ENCODE results near the gene SMIM10.
"Not testable (repeated sequence)": the region's sequence is repeated elsewhere in the genome, so short reads cannot be mapped to it uniquely, and the experiment has no call there.

SMIM10 gene

DNA sequence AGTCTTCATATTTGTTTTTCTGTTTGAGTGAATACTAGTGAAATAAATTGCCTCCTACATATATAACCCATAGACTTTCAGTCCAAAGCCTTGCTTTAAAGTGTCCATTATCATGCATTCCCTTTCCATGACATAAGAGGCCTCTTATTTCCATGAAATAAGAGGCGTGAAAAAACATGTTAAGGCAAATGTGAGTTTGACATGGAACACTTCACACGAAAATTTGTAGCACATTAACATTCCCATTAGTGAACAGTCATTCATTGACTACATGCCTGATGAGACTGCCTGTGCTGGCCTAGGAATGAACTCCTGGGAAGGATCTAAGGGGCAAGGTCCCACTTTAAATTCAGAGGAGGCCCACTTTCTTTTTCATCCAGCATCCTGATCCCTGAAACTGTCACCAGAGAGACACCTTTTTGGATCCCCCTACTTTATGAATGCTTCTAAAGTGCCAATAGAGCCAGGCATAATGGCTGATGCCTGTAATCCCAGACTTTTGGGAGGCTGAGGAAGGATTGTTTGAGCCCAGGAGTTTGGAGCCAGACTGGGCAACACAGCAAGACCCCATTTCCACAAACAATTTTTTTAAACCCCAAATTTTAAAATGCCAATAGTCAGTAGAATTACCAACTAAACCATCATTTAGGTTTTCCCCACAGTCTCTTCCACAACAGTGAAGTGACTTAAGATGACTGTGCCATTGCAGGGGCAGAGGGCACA is 24.9 kb downstream of the SMIM10 start:
- no peak for DNase-seq

DNA sequence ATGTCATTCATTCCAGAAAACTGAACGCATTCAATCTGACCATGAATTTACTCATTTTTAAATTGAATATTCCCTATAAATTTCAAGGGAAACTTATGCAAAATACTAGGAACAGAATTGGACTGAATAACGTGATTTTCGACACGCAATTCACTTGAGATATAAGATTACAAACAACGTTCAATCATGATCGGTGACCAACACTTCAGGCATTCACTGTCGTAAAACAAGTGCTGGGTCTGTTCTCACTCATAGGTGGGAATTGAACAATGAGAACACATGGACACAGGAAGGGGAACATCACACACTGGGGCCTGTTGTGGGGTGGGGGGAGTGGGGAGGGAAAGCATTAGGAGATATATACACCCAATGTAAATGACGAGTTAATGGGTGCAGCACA is 29.1 kb downstream of the SMIM10 start:
- DNase-seq: not testable (repeated sequence)

- not testable (repeated sequence) for DNase-seq
Observed at GRCh38 chrX:135023791-135024190, 33.0 kb downstream of the SMIM10 start.

- DNase-seq: no peak
Observed at GRCh38 chrX:135024526-135024925, 33.7 kb downstream of the SMIM10 start.

DNA sequence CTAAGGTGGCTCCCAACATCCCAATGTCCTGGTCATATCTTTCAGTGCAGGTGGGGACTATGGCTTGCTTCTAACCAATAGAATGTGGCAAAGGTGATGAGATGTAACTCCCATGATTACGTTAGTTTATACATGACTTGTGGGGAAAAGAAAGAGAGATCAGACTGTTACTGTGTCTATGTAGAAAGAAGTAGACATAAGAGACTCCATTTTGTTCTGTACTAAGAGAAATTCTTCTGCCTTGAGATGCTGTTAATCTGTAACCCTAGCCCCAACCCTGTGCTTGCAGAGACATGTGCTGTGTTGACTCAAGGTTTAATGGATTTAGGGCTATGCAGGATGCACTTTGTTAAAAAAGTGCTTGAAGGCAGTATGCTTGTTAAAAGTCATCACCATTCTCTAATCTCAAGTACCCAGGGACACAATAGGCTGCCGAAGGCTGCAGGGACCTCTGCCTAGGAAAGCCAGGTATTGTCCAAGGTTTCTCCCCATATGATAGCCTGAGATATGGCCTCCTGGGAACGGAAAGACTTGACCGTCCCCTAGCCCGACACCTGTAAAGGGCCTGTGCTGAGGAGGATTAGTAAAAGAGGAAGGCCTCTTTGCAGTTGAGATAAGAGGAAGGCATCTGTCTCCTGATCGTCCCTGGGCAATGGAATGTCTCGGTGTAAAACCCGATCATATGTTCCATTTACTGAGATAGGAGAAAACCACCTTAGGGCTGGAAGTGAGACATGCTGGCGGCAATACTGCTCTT is 39.6 kb downstream of the SMIM10 start:
- DNase-seq: not testable (repeated sequence)

GRCh38 chrX:135041149-135042123 is 50.6 kb downstream of the SMIM10 start:
- DNase-seq: not testable (repeated sequence)
